GM21619 (cell line): ENCODE measurements around the gene TMEM244.
"Not testable (repeated sequence)": the region's sequence is repeated elsewhere in the genome, so short reads cannot be mapped to it uniquely, and the experiment has no call there.

Experiments used
- ATAC-seq: cut with Tn5 transposase; IDR thresholded peaks from one replicate; pipeline ENCODE4 v1.9.1; 2021; ENCODE audit not compliant: unreplicated experiment

TMEM244 gene

GRCh38 chr6:129860908-129861665, at the start of gene TMEM244:
Gene TMEM244 (minus strand): TSS chr6:129861315. CDS start chr6:129861188, 127 bp downstream.
- no peak for ATAC-seq

DNA sequence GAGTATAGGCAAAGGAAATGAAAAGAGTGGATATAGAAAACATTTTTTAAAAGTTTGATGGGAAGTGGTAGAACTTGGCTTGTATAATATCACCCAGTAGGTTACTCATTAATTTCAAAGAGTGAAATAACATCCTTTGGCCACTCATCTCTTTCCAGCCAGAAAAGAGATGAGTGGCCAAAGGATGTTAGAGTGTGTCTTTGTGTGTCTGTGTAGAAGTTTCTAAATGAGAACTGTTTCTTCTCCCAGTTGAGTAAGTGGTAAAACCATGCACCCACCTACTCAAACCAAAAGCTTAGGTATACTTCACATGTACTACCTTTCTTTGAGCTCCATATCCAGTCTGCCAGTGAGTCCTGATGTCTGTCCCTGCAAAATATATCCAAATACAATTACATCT, 47.7 kb upstream of the TMEM244 start:
- ATAC-seq = peak; percentile 82

GRCh38 chr6:129908356-129908755, 47.2 kb upstream of the TMEM244 start:
- ATAC-seq = no peak

DNA sequence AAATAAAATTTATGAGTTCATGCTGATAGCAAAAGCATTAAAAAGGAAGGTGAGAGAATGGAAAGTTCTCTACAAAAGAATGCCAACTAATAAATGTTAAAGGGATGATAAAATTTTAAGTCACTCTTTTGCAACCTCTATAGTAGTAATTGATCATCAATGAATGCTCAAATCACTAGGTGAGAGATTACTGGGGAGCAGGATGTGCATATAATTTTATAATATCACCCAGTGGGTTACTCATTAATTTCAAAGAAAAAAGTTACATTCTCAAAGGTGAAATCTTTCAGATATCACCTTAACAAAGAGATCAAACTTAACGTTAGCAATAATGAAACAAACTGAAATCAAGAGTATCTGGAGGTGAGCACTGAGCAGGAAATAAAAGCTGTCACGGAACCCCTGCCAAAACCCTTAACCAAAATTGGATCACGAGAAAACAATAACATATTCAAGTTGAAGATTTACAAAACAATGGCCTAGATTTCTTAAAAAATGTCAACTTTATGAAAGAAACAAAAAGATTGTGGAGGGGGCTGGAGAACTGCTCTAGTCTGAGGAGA, 45.5 kb upstream of the TMEM244 start:
- ATAC-seq = no peak

- ATAC-seq = peak; percentile 40
These were observed 42.0 kb upstream of the TMEM244 start for GRCh38 chr6:129903082-129903481.

DNA sequence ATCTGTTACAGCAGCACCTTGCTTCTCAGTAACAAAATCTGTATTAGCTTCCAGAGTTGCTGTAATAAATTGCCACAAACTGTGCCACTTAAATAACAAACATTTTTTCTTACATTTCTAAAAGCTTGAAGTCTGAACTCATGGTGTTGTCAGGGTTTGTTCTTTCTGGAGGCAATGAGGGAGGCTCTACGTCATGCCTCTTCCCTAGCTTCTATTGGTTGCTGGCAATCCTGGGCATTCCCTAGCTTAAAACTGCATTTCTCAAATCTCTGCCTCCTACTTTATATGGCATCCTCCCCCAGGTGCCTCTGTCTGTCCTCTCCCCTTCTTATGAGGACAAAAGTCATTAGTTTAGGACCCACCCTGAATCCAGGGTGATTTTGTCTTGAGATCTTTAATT, 41.6 kb upstream of the TMEM244 start:
- ATAC-seq = no peak

DNA sequence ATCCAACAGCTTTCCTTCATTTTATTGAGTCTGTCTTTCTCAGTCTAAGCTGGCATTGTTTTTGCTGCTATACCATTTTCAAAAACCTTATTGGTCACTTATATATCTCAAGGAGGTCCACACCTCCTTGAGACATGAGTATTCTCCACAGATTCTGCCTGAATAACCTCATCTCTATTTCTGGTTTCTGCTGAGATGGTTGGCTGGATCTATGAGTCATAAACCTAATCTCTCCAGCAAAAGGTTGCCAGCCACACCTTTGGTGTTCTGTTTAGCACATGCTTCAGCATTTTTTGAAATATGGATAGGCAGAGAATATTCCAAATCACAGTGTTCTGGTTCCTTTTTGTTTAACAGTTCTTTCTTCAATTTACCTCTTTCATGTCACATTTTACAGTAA, 40.8 kb upstream of the TMEM244 start:
- peak; percentile 50 for ATAC-seq

GRCh38 chr6:129895692-129896091, 34.6 kb upstream of the TMEM244 start:
- ATAC-seq = peak; percentile 49

- no peak for ATAC-seq
These were observed 33.8 kb upstream of the TMEM244 start for GRCh38 chr6:129894921-129895320.

DNA sequence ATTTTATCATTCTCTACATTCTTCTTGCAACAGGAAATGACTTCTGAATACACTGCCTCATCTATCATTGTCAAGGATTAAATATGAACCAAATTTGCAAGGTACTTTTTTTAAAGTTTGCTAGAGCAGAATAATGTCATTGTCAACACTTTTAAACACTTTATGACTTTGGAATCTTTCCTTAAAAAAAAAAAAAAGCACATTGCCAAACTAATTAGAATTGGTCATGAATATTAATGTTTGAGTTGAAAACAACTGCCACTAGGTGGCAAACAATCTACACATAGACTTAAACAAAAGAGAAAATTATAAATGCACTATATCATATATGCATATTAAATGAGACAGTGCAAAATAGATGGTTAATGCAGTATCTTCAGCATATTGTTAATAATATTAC, 32.5 kb upstream of the TMEM244 start:
- ATAC-seq = no peak

GRCh38 chr6:129890701-129891100, 29.6 kb upstream of the TMEM244 start:
- no peak for ATAC-seq

GRCh38 chr6:129890164-129890563, 29.0 kb upstream of the TMEM244 start:
- no peak for ATAC-seq

DNA sequence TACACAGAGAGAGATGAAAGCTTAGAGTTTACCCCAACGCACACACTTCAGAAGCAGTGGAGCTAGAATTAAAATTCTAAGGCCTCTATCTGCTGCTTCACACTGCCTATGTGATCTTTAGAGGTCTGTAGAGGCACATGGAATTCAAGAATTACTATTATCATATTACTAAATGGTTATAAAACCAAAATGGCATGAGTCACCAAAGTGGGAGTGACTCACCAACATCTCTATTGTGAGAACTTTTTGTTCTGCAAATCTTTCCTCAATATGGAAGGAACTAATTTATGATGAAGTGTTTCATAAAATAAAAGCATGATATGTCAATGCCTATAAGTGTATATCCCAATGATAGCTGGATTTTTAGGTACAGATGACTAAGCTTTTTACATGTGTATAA, 28.5 kb upstream of the TMEM244 start:
- ATAC-seq = no peak

DNA sequence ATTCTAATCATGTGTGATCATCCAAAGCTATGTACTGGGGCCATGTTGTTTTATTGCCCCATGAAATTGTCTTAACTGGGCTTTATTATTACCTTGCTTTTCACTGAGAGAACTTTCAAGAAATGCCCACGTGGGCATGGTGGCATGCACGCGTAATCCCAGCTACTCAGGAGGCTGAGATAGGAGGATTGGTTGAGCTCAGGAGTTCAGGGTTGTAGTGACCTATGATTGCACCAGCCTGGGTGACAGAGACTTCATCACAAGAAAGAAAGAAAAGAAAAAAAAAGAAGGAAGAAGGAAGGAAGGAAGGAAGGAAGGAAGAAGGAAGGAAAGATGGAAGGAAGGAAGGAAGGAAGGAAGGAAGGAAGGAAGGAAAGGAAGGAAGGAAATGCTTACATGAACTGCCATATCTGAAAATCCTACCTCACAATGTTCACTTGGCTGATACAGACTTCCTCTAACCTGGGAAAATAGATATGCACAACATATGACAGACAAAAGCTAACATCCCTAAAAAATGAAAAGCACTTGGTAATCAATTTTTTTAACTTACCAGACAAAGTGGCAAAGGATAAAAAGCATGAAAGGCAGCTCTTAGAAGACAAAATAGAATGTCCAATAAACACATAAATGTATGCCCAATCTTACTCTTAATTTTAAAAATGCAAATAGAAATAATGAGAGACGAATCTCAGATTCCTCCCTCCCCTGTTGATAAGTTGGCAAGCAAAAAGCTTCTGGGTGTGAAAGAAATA, 25.5 kb upstream of the TMEM244 start:
- no peak for ATAC-seq

- no peak for ATAC-seq
These were observed 23.1 kb upstream of the TMEM244 start for GRCh38 chr6:129884211-129884610.

- ATAC-seq = peak; percentile 90
These were observed 21.5 kb upstream of the TMEM244 start for GRCh38 chr6:129882510-129883023.

GRCh38 chr6:129877894-129878293, 16.8 kb upstream of the TMEM244 start:
- ATAC-seq = not testable (repeated sequence)

DNA sequence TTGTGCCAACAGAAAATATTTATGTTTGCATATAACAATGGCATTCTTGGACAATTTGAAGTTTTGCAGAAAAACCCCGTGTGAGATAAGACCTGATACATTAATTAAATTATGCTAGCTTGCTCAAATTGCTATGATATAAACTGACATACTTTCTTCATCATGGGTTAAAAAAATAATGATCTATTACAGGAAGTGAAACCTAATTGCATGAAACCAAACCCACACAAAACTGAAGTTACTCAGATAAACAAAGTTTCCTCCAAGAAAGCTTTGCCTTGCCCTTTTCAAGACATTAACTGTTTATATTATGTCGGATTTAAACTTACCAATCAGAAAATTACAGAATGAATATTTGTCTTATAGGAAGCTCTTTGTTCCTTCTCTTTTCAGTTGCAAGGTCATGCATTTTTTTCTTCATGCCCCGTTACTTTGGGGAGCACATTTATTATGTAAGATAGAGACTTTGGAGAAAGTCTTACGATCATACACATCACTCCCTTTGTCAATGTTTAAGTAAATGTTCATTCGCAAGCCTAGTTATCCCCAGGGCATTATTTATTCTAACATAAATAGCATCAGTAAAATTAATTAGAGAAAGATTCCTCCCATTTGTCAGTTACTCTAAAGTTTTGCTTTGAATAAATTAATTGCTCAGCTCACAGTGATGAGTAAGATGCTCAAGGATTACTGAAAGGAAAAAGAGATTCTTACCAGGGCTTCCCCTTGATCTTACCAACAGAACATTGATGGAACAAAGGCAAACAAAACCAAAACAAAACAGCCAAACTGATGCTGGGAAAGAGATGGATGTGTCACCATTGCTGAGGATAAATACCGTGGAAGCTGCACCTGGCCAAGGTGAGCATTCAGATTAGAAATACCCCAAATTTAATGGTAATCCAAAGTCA, 14.8 kb upstream of the TMEM244 start:
- peak; percentile 78 for ATAC-seq

- no peak for ATAC-seq
These were observed 13.7 kb upstream of the TMEM244 start for GRCh38 chr6:129874837-129875236.

DNA sequence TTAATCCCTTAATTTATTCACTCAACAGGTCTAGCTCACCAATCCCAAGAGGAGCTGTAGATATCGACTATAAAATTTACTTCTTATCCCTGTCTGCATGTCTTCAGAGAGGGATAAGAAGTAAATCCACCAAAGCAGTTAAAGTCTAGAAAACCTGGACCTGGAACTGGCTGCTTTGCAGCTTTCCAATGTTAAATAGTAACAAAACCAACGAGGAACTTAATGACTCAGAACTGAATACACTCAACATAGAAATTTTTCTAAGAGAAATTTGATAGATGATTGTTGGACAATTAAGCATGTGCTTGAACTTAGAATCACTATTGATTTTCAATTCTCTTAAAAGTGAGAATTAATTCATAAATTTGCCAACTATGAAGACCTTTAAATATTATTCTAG, 11.5 kb upstream of the TMEM244 start:
- ATAC-seq = no peak

- no peak for ATAC-seq
These were observed 10.1 kb upstream of the TMEM244 start for GRCh38 chr6:129871221-129871620.
